ENCODE data around the gene IGSF21.

Gene IGSF21

GRCh38 chr1:18203645-18204044, 96.0 kb downstream of the IGSF21 start:
- no peak overlapping the region for H3K4me3 ChIP-seq (ENCODE audit: low read length)
- TF ChIP-seq CTCF (conservative IDR thresholded peaks at IDR 0.05; ENCODE audit: low read depth, low read length) = no peak
- no peak for DNase-seq (ENCODE audit: low read depth)

GRCh38 chr1:18204575-18204974, 97.0 kb downstream of the IGSF21 start:
- DNase-seq (ENCODE audit: low read depth) = no peak
- TF ChIP-seq CTCF (conservative IDR thresholded peaks at IDR 0.05; ENCODE audit: low read depth, low read length) = no peak
- no peak overlapping the region for H3K4me3 ChIP-seq (ENCODE audit: low read length)

- no peak for DNase-seq (ENCODE audit: low read depth)
- H3K4me3 ChIP-seq (ENCODE audit: low read length) = no peak overlapping the region
- TF ChIP-seq CTCF (conservative IDR thresholded peaks at IDR 0.05; ENCODE audit: low read depth, low read length) = no peak
Measured at GRCh38 chr1:18205319-18205718, 97.7 kb downstream of the IGSF21 start.

- no peak for TF ChIP-seq CTCF (conservative IDR thresholded peaks at IDR 0.05; ENCODE audit: low read depth, low read length)
- DNase-seq (ENCODE audit: low read depth) = no peak
- no peak overlapping the region for H3K4me3 ChIP-seq (ENCODE audit: low read length)
Measured at GRCh38 chr1:18211764-18212163, 104.2 kb downstream of the IGSF21 start.

GRCh38 chr1:18217398-18218043, 109.9 kb downstream of the IGSF21 start:
- no peak for DNase-seq (ENCODE audit: low read depth)

GRCh38 chr1:18229625-18230024, 122.0 kb downstream of the IGSF21 start:
- DNase-seq (ENCODE audit: low read depth) = no peak
- TF ChIP-seq CTCF (conservative IDR thresholded peaks at IDR 0.05; ENCODE audit: low read depth, low read length) = no peak
- no peak overlapping the region for H3K4me3 ChIP-seq (ENCODE audit: low read length)

More at GRCh38 chr1:18217398-18218043, 109.9 kb downstream of the IGSF21 start:
- peak; percentile 32 for TF ChIP-seq CTCF (conservative IDR thresholded peaks at IDR 0.05; ENCODE audit: low read depth, low read length)
- H3K4me3 ChIP-seq (ENCODE audit: low read length) = no peak overlapping the region

GRCh38 chr1:18230321-18230720, 122.7 kb downstream of the IGSF21 start:
- no peak for TF ChIP-seq CTCF (conservative IDR thresholded peaks at IDR 0.05; ENCODE audit: low read depth, low read length)
- H3K4me3 ChIP-seq (ENCODE audit: low read length) = no peak overlapping the region
- DNase-seq (ENCODE audit: low read depth) = no peak

All from retinal pigment epithelial cell (primary cell).